LNCaP clone FGC (cell line): ENCODE data around the gene POLG2.
"Not testable (repeated sequence)": the region's sequence is repeated elsewhere in the genome, so short reads cannot be mapped to it uniquely, and the experiment has no call there.

Source experiments
- DNase-seq: peaks from one replicate; pipeline ENCODE4 v3.0.0-alpha.2; 2011; ENCODE audit warnings: low read depth
- H3K4me3 ChIP-seq: 2 replicates; pipeline ENCODE4 v1.5.1; 2011; ENCODE audit warnings: mild to moderate bottlenecking, low read depth, low read length, control low read depth
- CTCF ChIP-seq: IDR thresholded peaks from 2 replicates; pipeline ENCODE4 v1.5.1; 2012; ENCODE audit warnings: mild to moderate bottlenecking; ENCODE audit not compliant: control insufficient read depth, insufficient read depth; ENCODE audit errors: extremely low read depth

Gene POLG2

DNA sequence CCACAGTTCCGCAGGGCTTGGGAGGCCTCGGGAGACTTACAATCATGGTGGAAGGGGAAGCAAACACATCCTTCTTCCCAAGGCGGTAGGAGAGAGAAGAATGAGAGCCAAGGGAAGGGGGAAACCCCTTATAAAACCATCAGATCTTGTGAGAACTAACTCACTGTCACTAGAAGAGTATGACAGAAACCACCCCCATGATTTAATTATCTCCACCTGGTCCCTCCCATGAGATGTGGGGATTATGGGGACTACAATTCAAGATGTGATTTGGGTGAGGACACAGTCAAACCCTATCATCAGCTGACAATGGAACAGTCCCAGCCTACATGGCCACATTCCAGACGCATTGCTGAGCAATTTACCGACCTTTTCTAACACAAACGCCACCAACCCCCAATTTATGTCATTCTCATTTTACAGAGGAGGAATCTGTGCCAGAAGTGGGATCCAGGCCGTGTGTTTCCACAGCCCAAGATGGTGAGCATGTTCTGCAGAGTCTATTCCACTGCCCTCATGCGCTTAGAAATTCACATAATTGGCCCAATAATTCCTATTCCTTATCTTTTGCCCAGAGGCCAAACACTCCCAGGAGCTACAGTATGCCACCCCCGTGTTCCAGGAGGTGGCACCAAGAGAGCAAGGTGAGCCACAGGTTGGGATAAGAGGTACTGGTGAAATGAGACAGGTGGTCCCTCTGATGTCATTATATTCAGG lies 30.7 kb downstream of the POLG2 start:
- no peak overlapping the region for H3K4me3 ChIP-seq
- no peak for DNase-seq
- no peak for TF ChIP-seq CTCF

GRCh38 chr17:64461788-64462187 lies 35.1 kb downstream of the POLG2 start:
- no peak for TF ChIP-seq CTCF
- no peak for DNase-seq
- H3K4me3 ChIP-seq, result no peak overlapping the region

DNA sequence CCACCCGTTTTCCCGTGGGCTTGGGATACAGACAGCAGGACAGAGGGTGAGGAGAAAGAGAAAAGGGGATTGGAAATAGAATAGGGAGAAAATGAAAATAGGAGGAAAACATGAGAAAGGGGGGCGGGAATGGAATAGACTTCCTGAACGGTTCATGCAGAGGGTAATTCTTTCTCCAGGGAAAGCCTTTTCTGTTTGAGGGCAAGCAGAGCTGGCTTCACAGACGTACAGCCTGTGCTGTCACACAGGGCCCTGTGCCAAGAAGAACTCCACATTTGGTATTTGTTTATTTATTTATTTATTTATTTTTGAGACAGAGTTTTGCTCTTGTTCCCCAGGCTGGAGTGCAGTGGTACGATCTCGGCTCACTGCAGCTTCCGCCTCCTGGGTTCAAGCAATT lies 35.9 kb downstream of the POLG2 start:
- no peak for TF ChIP-seq CTCF
- no peak overlapping the region for H3K4me3 ChIP-seq
- DNase-seq, result peak; percentile 23

- not testable (repeated sequence) for DNase-seq, H3K4me3 ChIP-seq
These were observed 37.0 kb downstream of the POLG2 start for GRCh38 chr17:64459818-64460217.

- no peak for TF ChIP-seq CTCF
- no peak overlapping the region for H3K4me3 ChIP-seq
- no peak for DNase-seq
These were observed 37.5 kb downstream of the POLG2 start for GRCh38 chr17:64459284-64459747.

- TF ChIP-seq CTCF, result no peak
- no peak for DNase-seq
- H3K4me3 ChIP-seq, result no peak overlapping the region
These were observed 38.1 kb downstream of the POLG2 start for GRCh38 chr17:64458756-64459155.

DNA sequence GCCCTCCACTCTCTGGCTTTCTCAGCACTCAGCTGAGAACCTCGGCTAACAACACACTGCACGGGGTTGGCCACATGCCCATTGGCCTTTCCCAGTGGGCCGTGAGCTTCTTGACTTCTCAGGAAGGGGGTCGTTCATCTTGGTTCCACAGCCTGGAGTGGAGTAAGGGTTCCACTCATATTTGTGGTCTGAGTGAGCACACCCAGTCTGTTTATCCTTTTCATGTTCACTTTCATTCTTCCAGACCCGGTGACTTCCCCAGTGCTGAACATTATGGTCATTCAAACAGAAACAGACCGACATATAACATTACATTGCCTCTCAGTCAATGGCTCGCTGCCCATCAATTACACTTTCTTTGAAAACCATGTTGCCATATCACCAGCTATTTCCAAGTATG lies 39.7 kb downstream of the POLG2 start:
- no peak overlapping the region for H3K4me3 ChIP-seq
- DNase-seq, result no peak
- no peak for TF ChIP-seq CTCF
